Measurements from ENCODE around the gene UPK2.
"Not testable (repeated sequence)": the region's sequence is repeated elsewhere in the genome, so short reads cannot be mapped to it uniquely, and the experiment has no call there.

UPK2 gene

GRCh38 chr11:118988280-118988679 is 32.2 kb downstream of the UPK2 start:
- no peak for DNase-seq (ENCODE audit: low read depth)

GRCh38 chr11:118991486-118992038 is 35.5 kb downstream of the UPK2 start:
- DNase-seq (ENCODE audit: low read depth): not testable (repeated sequence)

GRCh38 chr11:118996926-118997626 is 41.0 kb downstream of the UPK2 start:
- no peak for DNase-seq (ENCODE audit: low read depth)

GRCh38 chr11:118997627-118998387 is 41.7 kb downstream of the UPK2 start, which contains the start of gene CENATAC:
Gene CENATAC, plus strand, starts transcription at chr11:118998138. Its CDS starts 60 bp downstream, at chr11:118998198.
- no peak for DNase-seq (ENCODE audit: low read depth)

- DNase-seq (ENCODE audit: low read depth): no peak
Measured at GRCh38 chr11:118998388-118998717, 42.3 kb downstream of the UPK2 start.

- peak; percentile 61 for DNase-seq (ENCODE audit: low read depth)
Measured at GRCh38 chr11:118998822-118999221, 42.7 kb downstream of the UPK2 start.

GRCh38 chr11:119000906-119001305 is 44.8 kb downstream of the UPK2 start:
- no peak for DNase-seq (ENCODE audit: low read depth)

- DNase-seq (ENCODE audit: low read depth): no peak
Measured at GRCh38 chr11:119006656-119007055, 50.6 kb downstream of the UPK2 start.

Data from non-pigmented ciliary epithelial cell (primary cell).